Spleen (tissue), 11 donors: ENCODE results near the gene KCNJ14. TPM values are rescaled to one million over a fixed set of nuclear protein-coding genes. Genes with fewer than 3 reads are reported as not detected.
"Not testable (repeated sequence)": the region's sequence is repeated elsewhere in the genome, so short reads cannot be mapped to it uniquely, and the experiment has no call there.

Experiments
- DNase-seq: peaks from one replicate; pipeline ENCODE4 v3.0.0-alpha.2; 2020
- H3K27ac ChIP-seq, 8 donors: fragments of 200-600 bp; sonication (generic) in 7 of 8; 1 replicate in 4 of 8; 2 replicates in 4 of 8; pipeline versions ENCODE4 v1.5.0 to v1.8.0; 2016 to 2021; ENCODE audit warnings: inconsistent platforms in 4 of 8, mild to moderate bottlenecking in 4 of 8, moderate library complexity in 1 of 8
- H3K27me3 ChIP-seq, 7 donors: fragments of 200-600 bp; sonication (generic) in 6 of 7; replicated peaks in 1 of 7; 1 replicate in 4 of 7; 2 replicates in 3 of 7; pipeline versions ENCODE4 v1.5.0 to v1.8.0; 2016 to 2021; ENCODE audit warnings: inconsistent platforms in 3 of 7, mild to moderate bottlenecking in 1 of 7
- H3K36me3 ChIP-seq, 6 donors: fragments of 200-600 bp; sonication (generic) in 5 of 6; 1 replicate in 4 of 6; 2 replicates in 2 of 6; pipeline versions ENCODE4 v1.5.0 to v1.8.0; 2016 to 2021; ENCODE audit warnings: inconsistent platforms in 2 of 6
- H3K4me1 ChIP-seq, 6 donors: fragments of 200-600 bp; sonication (generic) in 5 of 6; 1 replicate in 3 of 6; 2 replicates in 3 of 6; pipeline versions ENCODE4 v1.5.0 to v1.8.0; 2016 to 2021; ENCODE audit warnings: inconsistent platforms in 3 of 6
- H3K4me3 ChIP-seq, 8 donors: fragments of 200-600 bp; sonication (generic) in 7 of 8; 1 replicate in 4 of 8; 2 replicates in 4 of 8; pipeline versions ENCODE4 v1.5.0 to v1.8.0; 2016 to 2021; ENCODE audit warnings: inconsistent platforms in 4 of 8, mild to moderate bottlenecking in 4 of 8, moderate library complexity in 2 of 8
- H3K9me3 ChIP-seq, 8 donors: fragments of 200-600 bp; sonication (generic) in 7 of 8; 1 replicate in 4 of 8; 2 replicates in 4 of 8; pipeline versions ENCODE4 v1.5.0 to v1.8.0; 2016 to 2021; ENCODE audit warnings: inconsistent platforms in 4 of 8
- CTCF ChIP-seq, 11 experiments: fragments of 200-600 bp in 7 of 11; fragments of 450-650 bp in 4 of 11; sonication (generic) in 4 of 11; IDR thresholded peaks in 8 of 11; conservative IDR thresholded peaks in 3 of 11; 1 replicate in 7 of 11; 2 replicates in 4 of 11; pipeline versions ENCODE4 v1.4.0 to v1.8.0; 2016 to 2021; ENCODE audit warnings: antibody characterized with exemption in 11 of 11, inconsistent platforms in 4 of 11, mild to moderate bottlenecking in 1 of 11
- POLR2A ChIP-seq, 3 donors: fragments of 450-650 bp; IDR thresholded peaks; one replicate each; pipeline ENCODE4 v1.5.1; 2017; ENCODE audit warnings: antibody characterized with exemption in 3 of 3, mild to moderate bottlenecking in 1 of 3
- POLR2AphosphoS5 ChIP-seq, 3 donors: sonication (generic); formaldehyde crosslinking; IDR thresholded peaks; one replicate each; pipeline ENCODE4 v1.5.1; 2017; ENCODE audit warnings: antibody characterized with exemption in 3 of 3
- WGBS, 5 donors: extraction: QIAGEN DNeasy Blood & Tissue Kit in 3 of 5; methylation state at CpG; one replicate each; pipeline versions ENCODE4 v1.1.5 to v1.1.7; 2013 to 2018; 5-methylcytosine and 5-hydroxymethylcytosine counted together
- intact Hi-C: fragments of 100-400 bp; cut with DNase I; formaldehyde crosslinking; loops from one replicate; pipeline ENCODE4 v1.15.0; 2023; ENCODE audit warnings: low total_unique reads
- polyA plus RNA-seq, 3 donors: library from polyadenylated mRNA; stranded (reverse); fragments of 200-250 nt; gene quantifications; one replicate each; pipeline ENCODE4 v1.2.1, GENCODE V29; 2013
- total RNA-seq, 7 donors: library from RNA; depleted of rRNA in 3 of 7; stranded (reverse); fragments of >200 nt in 3 of 7; fragmentation: NEBNext Ultra II Directional in 4 of 7; extraction: Animal tissue kit (Norgen Biotek cat#: 25700) in 4 of 7; gene quantifications; one replicate each; pipeline versions ENCODE4 v1.1.0 to v1.2.1, GENCODE V29; 2016 to 2021
- donor health status: healthy with polysubstance abuse.
- donor health status: DM: no; HTN: no; CAD: no; lungs with moderate emphysema.
- donor health status: DM: no; HTN: no; CAD: no.
- donor health status: Bipolar disorder and iron deficiency.
- donor health status: healthy.
- donor health status: DM: no; HTN: no; CAD: no.
- donor health status: DM: yes; HTN: yes; CAD: no.

Gene KCNJ14
- total and polyA plus RNA-seq, 10 donors, result 0.26 to 1.4 (median 0.74) TPM

- peaks cover 0 to 5% (median 1%) of the 10 kb centered on the region in 6 donors for H3K36me3 ChIP-seq
- no peaks in the 10 kb centered on the region for H3K9me3 ChIP-seq
- TF ChIP-seq CTCF (IDR thresholded peaks at IDR 0.05 in 8 of 11, conservative IDR thresholded peaks at IDR 0.05 in 3 of 11), result no peak
- TF ChIP-seq POLR2AphosphoS5 (IDR thresholded peaks at IDR 0.05), result no peak
- no peak for TF ChIP-seq POLR2A (IDR thresholded peaks at IDR 0.05)
- DNase-seq, result no peak
- peaks cover 0 to 16% (median 0%) of the 10 kb centered on the region in 7 donors for H3K27me3 ChIP-seq
- 79 to 93% (median 84%) methylated on average over 16 of the region's 16 CpGs for WGBS, 5 donors
- no peak overlapping the region for H3K4me3 ChIP-seq
- intact Hi-C loops, result no loop called here
- H3K27ac ChIP-seq, result no peak overlapping the region
- peaks cover 5 to 30% (median 20%) of the 10 kb centered on the region in 6 donors for H3K4me1 ChIP-seq
Observed at GRCh38 chr19:48484247-48484893, 29.0 kb downstream of the KCNJ14 start.

DNA sequence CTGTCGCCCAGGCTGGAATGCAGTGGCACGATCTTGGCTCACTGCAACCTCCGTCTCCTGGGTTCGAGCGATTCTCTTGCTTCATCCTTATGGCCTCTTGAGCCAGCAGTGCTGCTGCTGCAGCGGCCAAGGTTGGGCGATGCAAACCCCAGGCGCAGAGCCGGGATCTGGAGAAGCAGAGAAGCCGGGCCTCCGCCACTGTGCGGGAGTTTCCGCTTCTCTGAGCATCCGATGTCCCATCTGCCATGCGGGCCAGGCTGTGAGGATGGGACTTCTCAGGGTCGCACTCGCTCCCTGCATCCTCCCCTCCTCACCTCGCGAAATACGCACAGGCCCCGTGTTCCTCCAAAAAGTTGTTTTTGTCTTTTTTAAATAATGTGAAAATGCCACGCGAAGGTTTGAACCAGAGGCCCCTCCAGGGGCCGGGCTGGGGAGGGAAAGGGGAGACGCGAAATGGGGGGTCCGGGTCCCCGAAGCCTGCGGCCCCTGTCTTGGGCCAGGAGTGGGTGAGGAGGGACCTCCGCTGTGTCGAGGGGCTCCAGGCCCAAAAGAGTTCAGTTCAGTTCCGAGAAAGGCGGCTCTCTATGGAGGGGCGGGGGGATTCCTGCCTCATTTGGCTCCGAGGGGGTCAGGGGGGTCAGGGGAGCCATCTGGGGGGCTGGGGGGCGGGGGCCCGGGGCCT is 29.7 kb downstream of the KCNJ14 start:
- TF ChIP-seq POLR2A (IDR thresholded peaks at IDR 0.05) (no peak), POLR2AphosphoS5 (IDR thresholded peaks at IDR 0.05) (no peak)
- no peak for DNase-seq
- H3K27ac ChIP-seq, result no peak overlapping the region
- WGBS, 5 donors, result 82 to 89% (median 84%) methylated on average over 37 of the region's 37 CpGs
- H3K4me1 ChIP-seq, result peaks cover 8 to 31% (median 25%) of the 10 kb centered on the region in 6 donors
- H3K36me3 ChIP-seq, result no peaks in the 10 kb centered on the region
- no peak overlapping the region for H3K4me3 ChIP-seq
- no peaks in the 10 kb centered on the region for H3K9me3 ChIP-seq
- H3K27me3 ChIP-seq, result peaks cover 0 to 23% (median 0%) of the 10 kb centered on the region in 7 donors
- intact Hi-C loops, result no loop called here

DNA sequence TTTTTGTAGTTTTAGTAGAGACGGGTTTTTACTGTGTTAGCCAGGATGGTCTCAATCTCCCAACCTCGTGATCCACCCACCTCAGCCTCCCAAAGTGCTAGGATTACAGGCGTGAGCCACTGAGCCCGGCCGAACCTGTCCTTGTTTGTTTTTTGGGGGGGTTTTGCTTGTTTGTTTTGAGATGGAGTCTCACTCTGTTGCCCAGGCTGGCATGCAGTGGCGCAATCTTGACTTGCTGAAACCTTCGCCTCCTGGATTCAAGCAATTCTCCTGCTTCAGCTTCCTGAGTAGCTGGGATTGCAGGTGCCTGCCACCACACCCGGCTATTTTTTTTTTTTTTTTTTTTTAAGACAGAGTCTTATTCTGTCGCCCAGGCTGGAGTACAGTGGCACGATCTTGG is 31.3 kb downstream of the KCNJ14 start:
- H3K36me3 ChIP-seq, DNase-seq, H3K4me3 ChIP-seq, intact Hi-C loops, H3K9me3 ChIP-seq, H3K27ac ChIP-seq: not testable (repeated sequence)
- peaks cover 8 to 31% (median 24%) of the 10 kb centered on the region in 6 donors for H3K4me1 ChIP-seq
- peaks cover 0 to 39% (median 8%) of the 10 kb centered on the region in 7 donors for H3K27me3 ChIP-seq
- WGBS, 5 donors, result 79 to 88% (median 80%) methylated on average over 10 of the region's 10 CpGs

DNA sequence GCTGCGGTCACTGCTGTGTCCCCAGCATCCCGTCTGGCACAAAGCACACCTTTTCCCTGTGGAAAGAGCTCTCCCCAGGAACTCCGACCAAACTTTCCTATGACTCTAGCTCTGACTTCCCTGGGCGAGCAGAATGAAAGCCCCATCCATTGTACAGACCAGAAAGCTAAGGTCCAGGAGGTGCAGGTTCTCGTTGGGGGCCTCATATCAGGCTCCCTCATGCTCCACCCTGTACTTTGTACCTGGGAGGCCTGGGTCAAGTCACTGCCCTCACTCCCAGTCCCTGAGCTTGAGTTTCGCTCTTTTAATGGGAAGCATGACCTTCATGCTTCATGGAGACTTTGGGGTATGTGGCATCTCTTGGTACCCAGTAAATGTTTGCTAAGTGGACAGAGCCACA is 32.2 kb downstream of the KCNJ14 start:
- Histone ChIP-seq H3K9me3 (peaks cover 0 to under 1% (median 0%) of the 10 kb centered on the region in 8 donors), H3K27ac (no peak overlapping the region), H3K4me1 (peaks cover 8 to 32% (median 29%) of the 10 kb centered on the region in 6 donors), H3K4me3 (no peak overlapping the region), H3K27me3 (peaks cover 0 to 48% (median 9%) of the 10 kb centered on the region in 7 donors), H3K36me3 (no peaks in the 10 kb centered on the region)
- intact Hi-C loops, result no loop called here
- WGBS, 5 donors, result 83 to 89% (median 88%) methylated on average over 5 to 6 of the region's 6 CpGs
- no peak for DNase-seq
- TF ChIP-seq CTCF (IDR thresholded peaks at IDR 0.05 in 8 of 11, conservative IDR thresholded peaks at IDR 0.05 in 3 of 11) (no peak), POLR2A (IDR thresholded peaks at IDR 0.05) (no peak)

GRCh38 chr19:48487948-48488347 is 32.6 kb downstream of the KCNJ14 start:
- Histone ChIP-seq H3K36me3 (no peaks in the 10 kb centered on the region), H3K4me3 (no peak overlapping the region), H3K27ac (no peak overlapping the region), H3K9me3 (peaks cover 0 to 4% (median 0%) of the 10 kb centered on the region in 8 donors), H3K27me3 (peaks cover 0 to 51% (median 9%) of the 10 kb centered on the region in 7 donors), H3K4me1 (peaks cover 8 to 36% (median 31%) of the 10 kb centered on the region in 6 donors)
- TF ChIP-seq POLR2AphosphoS5 (IDR thresholded peaks at IDR 0.05) (no peak), POLR2A (IDR thresholded peaks at IDR 0.05) (no peak), CTCF (IDR thresholded peaks at IDR 0.05 in 8 of 11, conservative IDR thresholded peaks at IDR 0.05 in 3 of 11) (no peak)
- intact Hi-C loops, result no loop called here
- no peak for DNase-seq
- whole genome bisulfite sequencing, 5 donors, result 85 to 91% (median 86%) methylated on average over 2 to 8 of the region's 8 CpGs

- peaks cover 0 to 56% (median 9%) of the 10 kb centered on the region in 7 donors for H3K27me3 ChIP-seq
- H3K36me3 ChIP-seq, H3K9me3 ChIP-seq, H3K27ac ChIP-seq, DNase-seq, intact Hi-C loops, H3K4me3 ChIP-seq: not testable (repeated sequence)
- 83 to 96% (median 90%) methylated on average over 7 of the region's 7 CpGs for WGBS, 5 donors
- H3K4me1 ChIP-seq, result peaks cover 8 to 41% (median 33%) of the 10 kb centered on the region in 6 donors
Observed at GRCh38 chr19:48488478-48488877, 33.1 kb downstream of the KCNJ14 start.
